Peyer's patch (tissue), 4 donors: ENCODE measurements around the gene GPR137.
A peak's percentile ranks its signal among the peaks of the same experiment; 100 is the strongest.

Experiments
- POLR2A ChIP-seq, 2 donors: fragments of 450-650 bp; IDR thresholded peaks; one replicate each; pipeline ENCODE4 v1.5.1; 2017; ENCODE audit warnings: antibody characterized with exemption in 2 of 2, mild to moderate bottlenecking in 2 of 2, moderate library complexity in 2 of 2
- TF ChIP-seq, protein P1 (sequence below), 6 experiments: fragments of 450-650 bp in 4 of 6; fragments of 200-600 bp in 2 of 6; sonication (generic) in 1 of 6; IDR thresholded peaks; one replicate each; pipeline ENCODE4 v1.5.1; 2017 to 2019; ENCODE audit warnings: antibody characterized with exemption in 6 of 6, mild to moderate bottlenecking in 3 of 6, moderate library complexity in 1 of 6

DNA sequence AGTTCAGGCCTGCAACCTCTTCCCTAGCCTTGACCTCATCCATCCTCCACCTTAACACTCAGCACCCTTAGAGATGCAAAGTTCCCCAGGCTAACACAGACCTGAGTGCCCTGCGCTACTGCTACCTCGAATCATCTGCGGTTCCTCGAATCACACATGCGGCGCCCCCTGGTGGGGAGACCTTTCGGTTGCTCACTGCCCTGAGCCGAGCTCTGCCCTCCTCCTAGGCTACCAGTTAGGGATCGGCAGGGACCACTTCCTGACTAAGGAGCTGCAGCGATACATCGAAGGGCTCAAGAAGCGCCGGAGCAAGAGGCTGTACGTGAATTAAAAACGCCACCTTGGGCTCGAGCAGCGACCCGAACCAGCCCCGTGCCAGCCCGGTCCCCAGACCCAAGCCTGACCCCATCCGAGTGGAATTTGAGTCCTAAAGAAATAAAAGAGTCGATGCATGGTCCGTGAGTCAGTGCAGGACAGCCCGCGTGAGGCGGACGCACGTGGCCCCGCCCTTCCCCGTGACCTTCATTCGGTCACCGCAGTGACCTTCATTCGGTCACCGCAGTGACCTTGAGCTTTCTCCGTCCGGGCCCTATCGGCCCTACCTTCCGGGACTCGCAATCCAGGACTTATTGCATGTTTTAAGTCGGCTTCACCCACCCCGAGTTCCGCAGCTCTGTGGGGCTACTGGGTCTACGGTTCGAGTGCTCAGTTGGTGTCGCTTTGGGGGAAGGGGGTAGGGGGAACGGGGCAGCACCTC is 18.8 kb downstream of the GPR137 start:
- TF ChIP-seq POLR2A (IDR thresholded peaks at IDR 0.05): peak; percentile 27 to 44
- TF ChIP-seq, protein P1, sequence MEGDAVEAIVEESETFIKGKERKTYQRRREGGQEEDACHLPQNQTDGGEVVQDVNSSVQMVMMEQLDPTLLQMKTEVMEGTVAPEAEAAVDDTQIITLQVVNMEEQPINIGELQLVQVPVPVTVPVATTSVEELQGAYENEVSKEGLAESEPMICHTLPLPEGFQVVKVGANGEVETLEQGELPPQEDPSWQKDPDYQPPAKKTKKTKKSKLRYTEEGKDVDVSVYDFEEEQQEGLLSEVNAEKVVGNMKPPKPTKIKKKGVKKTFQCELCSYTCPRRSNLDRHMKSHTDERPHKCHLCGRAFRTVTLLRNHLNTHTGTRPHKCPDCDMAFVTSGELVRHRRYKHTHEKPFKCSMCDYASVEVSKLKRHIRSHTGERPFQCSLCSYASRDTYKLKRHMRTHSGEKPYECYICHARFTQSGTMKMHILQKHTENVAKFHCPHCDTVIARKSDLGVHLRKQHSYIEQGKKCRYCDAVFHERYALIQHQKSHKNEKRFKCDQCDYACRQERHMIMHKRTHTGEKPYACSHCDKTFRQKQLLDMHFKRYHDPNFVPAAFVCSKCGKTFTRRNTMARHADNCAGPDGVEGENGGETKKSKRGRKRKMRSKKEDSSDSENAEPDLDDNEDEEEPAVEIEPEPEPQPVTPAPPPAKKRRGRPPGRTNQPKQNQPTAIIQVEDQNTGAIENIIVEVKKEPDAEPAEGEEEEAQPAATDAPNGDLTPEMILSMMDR (IDR thresholded peaks at IDR 0.05): peak; percentile 88 to 98 (median 94)
